ENCODE data around the gene MTF1.

MTF1 gene

DNA sequence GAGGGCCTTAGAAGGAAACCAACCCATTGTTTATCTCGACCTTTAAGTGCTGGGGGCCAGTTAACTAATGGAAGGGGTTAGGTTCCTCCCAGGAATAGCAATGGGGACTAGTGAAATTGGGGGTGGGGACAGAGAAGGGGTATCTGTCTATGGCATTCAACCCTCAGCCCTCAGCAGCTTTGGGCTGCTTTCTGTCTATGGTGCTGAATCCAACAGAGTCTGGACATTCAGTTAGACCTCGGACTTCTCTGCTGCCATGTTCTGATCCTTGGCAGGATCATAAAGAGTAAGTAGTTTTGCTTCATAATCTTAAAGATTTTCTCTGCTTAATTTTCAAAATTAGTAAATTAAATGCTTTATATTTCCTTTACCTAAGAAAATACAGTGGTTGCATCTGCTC is 91.9 kb downstream of the MTF1 start:
- TF ChIP-seq ZNF274 (IDR thresholded peaks at IDR 0.05; ENCODE audit: low read depth, low read length), result no peak

DNA sequence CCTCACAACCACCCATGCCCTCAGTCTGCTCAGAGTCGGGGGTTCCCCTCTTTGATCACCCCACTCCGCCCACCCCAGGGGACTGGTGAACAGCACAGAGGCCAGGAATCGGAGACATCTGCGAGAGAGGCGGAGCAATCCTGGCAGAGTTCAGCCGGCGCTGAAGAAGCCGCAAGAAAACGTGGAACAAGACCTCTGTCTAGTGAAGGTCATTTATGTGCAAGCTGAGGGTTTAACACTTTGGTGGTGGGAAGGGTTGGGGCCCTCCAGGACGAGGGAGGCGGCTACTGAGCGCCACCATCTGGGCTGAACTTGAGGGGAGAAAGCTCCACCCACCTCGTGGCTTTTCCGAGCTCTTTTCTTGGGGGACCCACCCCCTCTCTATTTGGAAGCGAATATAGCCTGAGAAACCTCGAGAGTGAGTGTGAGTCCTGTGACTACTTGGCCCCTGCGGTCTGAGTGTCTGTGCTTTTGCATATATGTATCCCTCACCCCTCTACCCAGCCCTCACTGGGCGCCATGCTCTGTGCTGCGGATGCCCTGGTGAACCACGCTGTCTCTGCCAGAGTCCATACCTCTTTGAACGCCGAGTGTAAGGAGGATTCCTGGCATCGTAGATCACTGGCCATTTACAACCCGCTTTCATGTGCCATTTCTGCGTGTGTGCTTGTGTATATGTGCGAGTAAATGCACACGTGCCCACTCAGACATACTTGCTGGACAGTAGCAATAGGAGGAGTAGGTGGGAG is 93.3 kb downstream of the MTF1 start:
- no peak overlapping the region for H3K4me3 ChIP-seq (ENCODE audit: low read length)
- no peak for TF ChIP-seq ZNF274 (IDR thresholded peaks at IDR 0.05; ENCODE audit: low read depth, low read length)

More for the DNA sequence above, 91.9 kb downstream of the MTF1 start:
- H3K4me3 ChIP-seq (ENCODE audit: low read length), result no peak overlapping the region

DNA sequence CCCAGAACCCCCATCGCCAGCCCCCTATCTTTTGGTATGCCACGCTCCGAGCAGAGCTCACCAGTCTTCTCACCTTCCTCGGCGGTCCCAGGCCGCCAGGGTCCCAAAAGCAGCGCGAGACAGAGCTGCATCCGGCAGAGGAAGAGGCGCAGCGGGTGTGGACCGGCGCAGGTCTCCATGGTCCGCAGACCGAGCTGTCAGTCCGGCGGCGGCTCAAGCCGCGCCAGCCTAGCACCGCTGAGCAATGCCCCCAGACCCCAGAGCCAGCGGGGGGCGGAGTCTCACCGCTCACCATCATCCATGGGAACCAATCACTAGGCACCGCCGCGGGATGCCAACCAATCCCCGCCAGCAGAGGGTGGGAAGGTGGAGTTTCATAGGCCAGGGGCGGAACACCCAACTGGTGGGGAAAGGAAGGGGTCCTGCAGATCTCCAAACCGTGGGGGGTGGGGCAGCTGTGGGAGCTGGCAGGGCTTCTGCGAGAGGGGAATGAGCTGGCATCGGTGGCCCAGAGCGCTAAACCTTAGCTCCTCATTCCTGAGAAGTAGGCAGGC is 94.4 kb downstream of the MTF1 start, which contains the start of gene EPHA10:
Gene EPHA10, minus strand, starts transcription at position 233 of the 554 bp plus-strand sequence. Its CDS starts 54 bp downstream, at position 179.
- no peak within 1 kb of the TSS for H3K4me3 ChIP-seq (ENCODE audit: low read length)
- TF ChIP-seq ZNF274 (IDR thresholded peaks at IDR 0.05; ENCODE audit: low read depth, low read length), result no peak

DNA sequence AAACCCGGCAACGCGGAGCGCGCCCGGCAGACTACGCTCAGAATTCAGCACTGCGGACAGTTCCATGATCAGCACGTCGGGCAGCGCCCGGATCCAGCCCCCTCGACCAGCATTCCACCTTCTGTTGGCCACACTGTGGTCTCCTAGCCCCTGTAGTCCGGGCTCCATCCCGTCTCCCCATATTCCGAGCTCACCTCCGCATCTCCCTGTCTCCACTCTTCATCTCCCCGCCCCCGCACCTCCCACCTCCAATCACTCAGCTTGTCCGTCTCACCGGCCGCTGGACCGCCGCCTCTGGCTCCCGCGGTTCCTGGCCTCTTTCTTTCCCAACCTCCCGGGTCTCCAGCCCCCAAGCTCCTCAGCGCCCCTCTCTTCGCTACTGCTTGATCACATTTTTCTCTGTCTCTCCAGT is 95.0 kb downstream of the MTF1 start:
- no peak overlapping the region for H3K4me3 ChIP-seq (ENCODE audit: low read length)
- no peak for TF ChIP-seq ZNF274 (IDR thresholded peaks at IDR 0.05; ENCODE audit: low read depth, low read length)

DNA sequence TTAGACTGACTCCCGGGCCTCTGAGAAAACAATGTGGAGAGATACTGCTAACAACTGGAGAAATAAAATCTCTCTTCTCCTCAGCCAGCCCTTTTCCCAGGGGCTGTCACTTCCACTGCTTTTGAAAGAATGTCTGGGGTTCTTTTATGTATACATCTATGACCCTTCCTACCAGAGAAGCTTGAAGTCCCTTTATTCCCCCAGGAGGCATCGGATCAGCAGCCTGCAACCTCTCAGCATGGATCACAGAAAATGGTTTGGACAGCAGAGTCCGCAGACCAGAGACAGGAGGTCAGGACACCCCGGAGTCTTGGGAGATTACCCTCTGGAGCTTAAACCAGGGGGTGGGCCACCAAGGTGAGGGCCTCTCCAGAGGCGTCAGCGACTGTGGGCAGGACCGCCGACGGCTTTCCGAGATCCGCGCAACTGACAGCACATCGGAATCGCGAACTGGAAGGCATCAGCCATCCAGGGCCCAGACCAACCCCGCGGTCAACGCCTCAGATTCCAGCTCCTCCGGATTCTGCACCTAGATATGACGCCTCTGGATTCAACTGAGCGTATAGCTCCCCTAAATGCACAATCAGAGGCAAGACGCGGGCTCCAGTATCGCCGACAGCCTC is 95.5 kb downstream of the MTF1 start:
- no peak for TF ChIP-seq ZNF274 (IDR thresholded peaks at IDR 0.05; ENCODE audit: low read depth, low read length)
- H3K4me3 ChIP-seq (ENCODE audit: low read length), result no peak overlapping the region

DNA sequence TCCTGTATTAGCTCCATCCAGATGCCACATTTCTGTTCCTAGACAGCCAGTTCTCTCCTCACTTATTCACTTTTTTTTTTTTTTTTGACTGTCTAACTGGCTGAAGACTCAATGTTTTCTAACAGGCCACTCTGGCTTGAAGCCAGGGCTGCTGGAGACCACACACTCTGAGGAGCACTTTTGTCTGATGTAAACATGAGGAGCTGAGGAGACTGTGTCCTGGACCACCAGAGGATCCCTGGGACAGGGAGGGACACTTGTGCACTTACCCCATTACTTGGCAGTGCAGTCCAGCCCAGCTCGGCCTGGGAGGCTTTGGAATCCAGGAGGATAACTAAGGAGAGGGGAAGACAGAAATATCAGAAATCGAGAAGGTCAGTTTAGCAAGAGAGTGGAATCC is 96.9 kb downstream of the MTF1 start:
- H3K4me3 ChIP-seq (ENCODE audit: low read length), result no peak overlapping the region
- no peak for TF ChIP-seq ZNF274 (IDR thresholded peaks at IDR 0.05; ENCODE audit: low read depth, low read length)

DNA sequence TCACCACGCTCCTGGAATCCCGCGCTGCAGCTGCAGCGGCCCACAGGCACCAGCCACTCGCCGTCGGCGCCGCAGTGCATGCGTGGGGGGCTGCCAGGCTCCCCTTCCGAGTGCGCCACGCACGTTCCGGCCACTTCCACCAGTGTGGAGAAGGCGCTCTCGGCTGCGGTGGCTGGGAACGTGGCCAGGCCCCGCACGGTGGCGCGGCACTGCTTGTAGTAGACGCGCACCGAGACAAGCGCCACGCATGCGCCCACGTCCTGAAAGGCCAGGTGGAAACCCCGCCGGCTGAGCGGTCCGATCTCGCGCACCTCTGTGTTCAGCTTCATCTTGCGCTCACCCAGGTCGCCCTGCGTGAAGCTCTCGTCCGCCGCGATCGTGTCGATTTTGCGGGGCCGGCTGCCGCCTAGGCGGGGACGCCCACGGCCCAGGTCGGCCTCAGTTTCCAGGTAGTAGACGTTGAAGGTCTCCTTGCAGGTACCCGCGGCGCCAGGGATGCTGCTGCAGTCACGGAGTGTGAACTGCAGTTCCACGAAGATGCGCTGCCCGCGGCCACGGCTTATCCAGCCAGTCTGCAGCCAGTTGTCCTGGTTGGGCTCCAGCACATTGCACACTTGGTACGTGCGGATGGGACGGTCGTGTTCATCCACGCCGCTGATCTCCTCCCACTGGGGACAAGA is 97.8 kb downstream of the MTF1 start:
- H3K4me3 ChIP-seq (ENCODE audit: low read length), result no peak overlapping the region
- TF ChIP-seq ZNF274 (IDR thresholded peaks at IDR 0.05; ENCODE audit: low read depth, low read length), result no peak

Data from GM08714 (cell line).